SK-N-SH (cell line): ENCODE data around the gene TMPRSS2. TPM values are rescaled to one million over a fixed set of nuclear protein-coding genes. Genes with fewer than 3 reads are reported as not detected.

Experiments used
- ELF1 ChIP-seq: IDR thresholded peaks from 2 replicates; pipeline ENCODE4 v1.4.0; 2012
- FOSL2 ChIP-seq: IDR thresholded peaks from 2 replicates; pipeline ENCODE4 v1.4.0; 2012; ENCODE audit warnings: low read depth, mild to moderate bottlenecking, moderate library complexity, borderline replicate concordance
- FOXJ3 ChIP-seq: sonication (generic); formaldehyde crosslinking; IDR thresholded peaks from 2 replicates; pipeline ENCODE4 v1.5.1; 2020; ENCODE audit warnings: mild to moderate bottlenecking, missing genetic modification reagents
- GABPA ChIP-seq: IDR thresholded peaks from 2 replicates; pipeline ENCODE4 v1.4.0; 2012; ENCODE audit warnings: low read depth, mild to moderate bottlenecking
- GATA2 ChIP-seq: sonication (generic); formaldehyde crosslinking; IDR thresholded peaks from 2 replicates; pipeline ENCODE4 v1.5.0; 2020; ENCODE audit warnings: mild to moderate bottlenecking, missing genetic modification reagents
- JUND ChIP-seq: IDR thresholded peaks from 2 replicates; pipeline ENCODE4 v1.4.0; 2012
- NFIC ChIP-seq: IDR thresholded peaks from 2 replicates; pipeline ENCODE4 v1.4.0; 2012; ENCODE audit warnings: borderline replicate concordance
- RAD21 ChIP-seq: IDR thresholded peaks from 2 replicates; pipeline ENCODE4 v1.6.1; 2012; ENCODE audit warnings: mild to moderate bottlenecking, low read length
- RCOR1 ChIP-seq: fragments of 150-350 bp; IDR thresholded peaks from 2 replicates; pipeline ENCODE4 v1.6.1; 2017; ENCODE audit warnings: antibody characterized with exemption, low read length
- RXRA ChIP-seq: IDR thresholded peaks from 2 replicates; pipeline ENCODE4 v1.4.0; 2012; ENCODE audit warnings: low read depth, mild to moderate bottlenecking, borderline replicate concordance
- SIN3A ChIP-seq: IDR thresholded peaks from 2 replicates; pipeline ENCODE4 v1.6.1; 2012; ENCODE audit warnings: low read depth, mild to moderate bottlenecking, low read length, moderate library complexity, borderline replicate concordance
- TAF1 ChIP-seq: IDR thresholded peaks from 2 replicates; pipeline ENCODE4 v1.6.1; 2012; ENCODE audit warnings: low read depth, mild to moderate bottlenecking, low read length, moderate library complexity, borderline replicate concordance
- TCF12 ChIP-seq: IDR thresholded peaks from 2 replicates; pipeline ENCODE4 v1.4.0; 2012
- YY1 ChIP-seq: IDR thresholded peaks from 2 replicates; pipeline ENCODE4 v1.4.0; 2012; ENCODE audit warnings: low read depth, mild to moderate bottlenecking
- polyA plus RNA-seq, 3 experiments: library from polyadenylated mRNA; depleted of rRNA; stranded (reverse); fragments of >200 nt; gene quantifications; 2 replicates each; pipeline ENCODE4 v1.2.3, GENCODE V29; 2012
- TF ChIP-seq, protein P1 (sequence below): IDR thresholded peaks from 2 replicates; pipeline ENCODE4 v1.4.0; 2012; ENCODE audit warnings: low read depth, borderline replicate concordance
- TF ChIP-seq, protein P2 (sequence below): IDR thresholded peaks from 2 replicates; pipeline ENCODE4 v1.6.1; 2012; ENCODE audit warnings: mild to moderate bottlenecking, low read depth, low read length, moderate library complexity

Gene TMPRSS2
- polyA plus RNA-seq, 1 of the 3 experiments (the other 2 are of a cell fraction) = not detected

DNA sequence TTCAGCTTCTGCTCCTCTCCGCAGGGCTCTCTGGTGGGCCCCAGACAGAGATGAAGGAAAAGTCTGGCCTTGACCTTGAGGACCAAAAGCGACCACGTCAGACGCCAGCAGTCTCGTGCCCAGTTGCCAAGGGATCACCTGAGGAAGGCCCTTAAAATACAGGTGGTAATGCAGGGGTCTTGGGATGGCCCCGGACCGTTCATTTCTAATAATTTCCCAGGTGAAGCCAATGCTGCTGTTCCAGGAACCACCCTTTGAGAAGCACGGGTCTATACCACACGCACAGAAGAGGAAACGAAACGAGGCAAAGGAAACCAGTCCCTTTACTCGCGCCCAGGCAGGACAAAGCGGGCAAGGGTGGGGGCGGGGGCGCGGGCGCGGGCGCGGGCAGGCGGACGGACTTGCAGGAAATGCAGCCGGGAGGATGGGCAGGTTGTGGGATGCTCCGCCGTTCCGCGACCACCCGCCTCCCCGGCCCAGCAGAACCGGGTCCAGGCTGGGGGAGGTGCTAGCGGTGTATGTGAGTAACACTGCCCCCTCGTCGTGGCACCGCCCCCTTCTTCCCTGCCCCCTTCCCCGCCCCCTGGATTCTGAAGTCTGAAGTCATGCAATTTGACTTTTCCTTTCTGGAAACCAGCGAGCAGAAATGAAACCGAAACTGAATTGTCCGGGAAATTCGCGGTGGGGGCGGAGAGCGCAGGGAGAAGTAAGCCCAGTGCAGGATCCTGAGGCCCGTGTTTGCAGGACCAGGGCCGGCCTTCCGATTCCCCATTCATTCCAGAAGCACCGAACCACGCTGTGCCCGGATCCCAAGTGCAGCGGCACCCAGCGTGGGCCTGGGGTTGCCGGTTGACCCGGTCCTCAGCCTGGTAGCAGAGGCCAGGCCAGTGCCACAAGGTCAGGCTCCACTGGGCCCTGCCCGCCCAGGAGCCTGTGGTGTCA lies 87.8 kb downstream of the TMPRSS2 start (continued):
- TF ChIP-seq, protein P1, sequence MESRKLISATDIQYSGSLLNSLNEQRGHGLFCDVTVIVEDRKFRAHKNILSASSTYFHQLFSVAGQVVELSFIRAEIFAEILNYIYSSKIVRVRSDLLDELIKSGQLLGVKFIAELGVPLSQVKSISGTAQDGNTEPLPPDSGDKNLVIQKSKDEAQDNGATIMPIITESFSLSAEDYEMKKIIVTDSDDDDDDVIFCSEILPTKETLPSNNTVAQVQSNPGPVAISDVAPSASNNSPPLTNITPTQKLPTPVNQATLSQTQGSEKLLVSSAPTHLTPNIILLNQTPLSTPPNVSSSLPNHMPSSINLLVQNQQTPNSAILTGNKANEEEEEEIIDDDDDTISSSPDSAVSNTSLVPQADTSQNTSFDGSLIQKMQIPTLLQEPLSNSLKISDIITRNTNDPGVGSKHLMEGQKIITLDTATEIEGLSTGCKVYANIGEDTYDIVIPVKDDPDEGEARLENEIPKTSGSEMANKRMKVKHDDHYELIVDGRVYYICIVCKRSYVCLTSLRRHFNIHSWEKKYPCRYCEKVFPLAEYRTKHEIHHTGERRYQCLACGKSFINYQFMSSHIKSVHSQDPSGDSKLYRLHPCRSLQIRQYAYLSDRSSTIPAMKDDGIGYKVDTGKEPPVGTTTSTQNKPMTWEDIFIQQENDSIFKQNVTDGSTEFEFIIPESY = no peak
- TF ChIP-seq SIN3A = no peak
- no peak for TF ChIP-seq RXRA
- 0 out of 2 replicates have a peak, but pooled peaks have one; percentile 35 for TF ChIP-seq TAF1
- no peak for TF ChIP-seq GATA2 (CRISPR knock-in tag)
- TF ChIP-seq FOSL2 = no peak
- no peak for TF ChIP-seq FOXJ3 (CRISPR knock-in tag)
- TF ChIP-seq TCF12 = no peak
- no peak for TF ChIP-seq RAD21
- no peak for TF ChIP-seq NFIC
- TF ChIP-seq, protein P2, sequence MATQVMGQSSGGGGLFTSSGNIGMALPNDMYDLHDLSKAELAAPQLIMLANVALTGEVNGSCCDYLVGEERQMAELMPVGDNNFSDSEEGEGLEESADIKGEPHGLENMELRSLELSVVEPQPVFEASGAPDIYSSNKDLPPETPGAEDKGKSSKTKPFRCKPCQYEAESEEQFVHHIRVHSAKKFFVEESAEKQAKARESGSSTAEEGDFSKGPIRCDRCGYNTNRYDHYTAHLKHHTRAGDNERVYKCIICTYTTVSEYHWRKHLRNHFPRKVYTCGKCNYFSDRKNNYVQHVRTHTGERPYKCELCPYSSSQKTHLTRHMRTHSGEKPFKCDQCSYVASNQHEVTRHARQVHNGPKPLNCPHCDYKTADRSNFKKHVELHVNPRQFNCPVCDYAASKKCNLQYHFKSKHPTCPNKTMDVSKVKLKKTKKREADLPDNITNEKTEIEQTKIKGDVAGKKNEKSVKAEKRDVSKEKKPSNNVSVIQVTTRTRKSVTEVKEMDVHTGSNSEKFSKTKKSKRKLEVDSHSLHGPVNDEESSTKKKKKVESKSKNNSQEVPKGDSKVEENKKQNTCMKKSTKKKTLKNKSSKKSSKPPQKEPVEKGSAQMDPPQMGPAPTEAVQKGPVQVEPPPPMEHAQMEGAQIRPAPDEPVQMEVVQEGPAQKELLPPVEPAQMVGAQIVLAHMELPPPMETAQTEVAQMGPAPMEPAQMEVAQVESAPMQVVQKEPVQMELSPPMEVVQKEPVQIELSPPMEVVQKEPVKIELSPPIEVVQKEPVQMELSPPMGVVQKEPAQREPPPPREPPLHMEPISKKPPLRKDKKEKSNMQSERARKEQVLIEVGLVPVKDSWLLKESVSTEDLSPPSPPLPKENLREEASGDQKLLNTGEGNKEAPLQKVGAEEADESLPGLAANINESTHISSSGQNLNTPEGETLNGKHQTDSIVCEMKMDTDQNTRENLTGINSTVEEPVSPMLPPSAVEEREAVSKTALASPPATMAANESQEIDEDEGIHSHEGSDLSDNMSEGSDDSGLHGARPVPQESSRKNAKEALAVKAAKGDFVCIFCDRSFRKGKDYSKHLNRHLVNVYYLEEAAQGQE = no peak
- no peak for TF ChIP-seq GABPA
- no peak for TF ChIP-seq JUND
- TF ChIP-seq RCOR1 = no peak
- no peak for TF ChIP-seq ELF1
- no peak for TF ChIP-seq YY1
